ENCODE results near the gene ISOC1.

ISOC1 gene

GRCh38 chr5:129094924-129095899 is 663 bp downstream of the ISOC1 start:
- DNase-seq (ENCODE audit: low spot score): peak; percentile 29

- no peak for DNase-seq (ENCODE audit: low spot score)
Measured at GRCh38 chr5:129096382-129096991, 1.9 kb downstream of the ISOC1 start.

DNA sequence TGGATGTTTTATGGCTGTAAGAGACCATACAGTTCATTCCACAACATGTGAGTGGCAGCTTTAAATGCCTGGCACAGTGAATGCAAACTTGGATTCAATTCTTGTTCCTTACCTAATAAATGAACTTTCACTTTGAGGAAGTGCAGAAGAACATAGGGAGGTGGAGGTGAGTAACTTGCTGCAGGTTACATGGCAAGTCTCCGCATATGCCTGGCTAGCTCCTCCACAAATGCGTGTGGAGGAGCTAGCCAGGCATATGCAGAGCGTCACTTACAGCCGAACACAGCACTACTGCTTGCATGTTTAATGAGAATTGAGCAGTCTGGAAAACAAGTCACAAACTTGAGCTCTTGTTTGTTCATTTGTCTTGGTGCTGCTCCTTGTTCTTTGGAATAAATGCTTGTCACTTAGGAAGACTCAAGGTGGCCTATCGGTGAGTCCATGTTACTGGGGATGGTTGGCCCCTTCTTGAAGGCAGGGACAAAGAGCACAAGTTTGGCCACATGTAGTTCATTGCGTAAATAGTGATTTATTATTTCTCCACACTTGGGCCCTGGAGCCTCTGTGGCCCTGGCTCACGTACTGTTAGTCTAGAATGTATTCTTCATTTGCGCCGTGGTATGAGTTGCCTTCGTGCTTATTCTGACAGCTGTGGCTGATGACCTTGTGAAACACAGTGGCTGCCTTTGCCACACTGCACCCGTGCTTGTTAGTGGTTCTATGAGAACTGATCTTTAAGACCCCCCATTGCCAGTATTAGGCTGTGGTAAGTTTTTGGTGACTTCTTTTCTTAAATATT is 3.1 kb downstream of the ISOC1 start:
- DNase-seq (ENCODE audit: low spot score): no peak

DNA sequence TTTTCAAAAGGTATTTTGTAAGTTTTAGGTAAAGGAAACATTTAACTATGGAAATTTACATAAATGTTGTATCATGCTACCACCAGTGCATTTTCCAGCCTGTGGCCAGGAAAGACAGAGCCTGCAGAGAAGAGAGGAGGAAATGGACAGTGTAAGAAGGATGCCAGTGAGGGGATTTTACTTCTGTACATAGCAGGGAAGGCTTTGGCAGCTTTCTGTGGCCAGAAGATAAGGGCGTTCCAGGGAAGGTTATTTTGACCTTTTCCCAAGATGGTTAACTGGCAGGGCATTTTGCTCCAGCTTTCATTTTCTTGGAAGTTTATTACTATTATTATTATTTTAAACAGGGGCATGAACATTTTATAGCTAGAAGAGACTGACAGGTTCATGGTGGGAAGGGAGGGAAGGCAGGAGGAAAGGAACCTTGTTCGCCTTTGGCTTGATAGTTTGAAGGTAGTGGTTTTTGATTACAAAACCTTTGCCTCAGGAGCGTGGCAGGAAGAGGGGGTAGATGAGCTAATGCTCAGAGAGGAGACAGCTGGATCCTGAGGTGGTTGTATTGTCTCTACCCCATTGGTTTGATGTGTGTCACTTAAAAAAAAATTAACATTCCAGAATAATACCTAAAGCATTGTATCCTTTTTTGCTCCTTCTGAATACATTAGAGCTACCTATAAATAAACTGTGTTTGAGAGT is 4.1 kb downstream of the ISOC1 start:
- DNase-seq (ENCODE audit: low spot score): no peak

GRCh38 chr5:129099184-129099569 is 4.6 kb downstream of the ISOC1 start:
- DNase-seq (ENCODE audit: low spot score): no peak

DNA sequence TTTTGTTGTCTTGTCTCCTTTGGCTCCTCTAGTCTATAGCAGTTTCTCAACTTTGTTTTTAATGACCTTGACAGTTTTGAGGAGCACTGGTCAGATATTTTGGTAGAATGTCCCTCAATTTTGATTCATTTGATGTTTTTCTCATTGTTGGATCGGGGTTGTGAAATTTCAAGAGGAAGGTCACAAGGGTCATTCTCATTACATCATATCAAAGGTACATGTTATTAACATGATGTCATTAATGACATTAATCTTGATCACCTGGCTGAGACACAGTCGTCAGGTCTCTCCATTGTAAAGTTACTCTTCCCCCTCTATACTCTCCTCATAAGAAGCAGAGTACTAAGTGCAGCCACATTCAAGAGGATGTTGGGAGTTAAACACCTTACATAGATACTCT is 7.2 kb downstream of the ISOC1 start:
- DNase-seq (ENCODE audit: low spot score): no peak

DNA sequence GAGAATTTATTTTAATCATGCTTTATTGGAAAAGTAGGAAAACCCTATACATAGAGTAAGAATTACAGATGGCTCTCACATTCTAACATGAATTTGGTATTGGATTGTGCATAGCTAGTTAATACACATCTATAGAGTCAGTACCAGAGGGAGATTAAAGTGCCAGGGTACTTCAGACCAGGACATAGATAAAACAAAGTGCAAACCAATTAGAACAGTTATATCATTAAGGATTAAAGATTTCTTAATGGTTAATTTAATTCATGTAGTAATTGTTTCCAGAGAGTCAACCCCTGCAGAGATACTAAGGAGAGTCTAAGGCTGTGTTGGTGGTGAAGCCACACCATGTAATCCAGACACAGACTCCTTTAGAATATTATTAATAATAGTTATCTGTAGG is 8.8 kb downstream of the ISOC1 start:
- DNase-seq (ENCODE audit: low spot score): no peak

DNA sequence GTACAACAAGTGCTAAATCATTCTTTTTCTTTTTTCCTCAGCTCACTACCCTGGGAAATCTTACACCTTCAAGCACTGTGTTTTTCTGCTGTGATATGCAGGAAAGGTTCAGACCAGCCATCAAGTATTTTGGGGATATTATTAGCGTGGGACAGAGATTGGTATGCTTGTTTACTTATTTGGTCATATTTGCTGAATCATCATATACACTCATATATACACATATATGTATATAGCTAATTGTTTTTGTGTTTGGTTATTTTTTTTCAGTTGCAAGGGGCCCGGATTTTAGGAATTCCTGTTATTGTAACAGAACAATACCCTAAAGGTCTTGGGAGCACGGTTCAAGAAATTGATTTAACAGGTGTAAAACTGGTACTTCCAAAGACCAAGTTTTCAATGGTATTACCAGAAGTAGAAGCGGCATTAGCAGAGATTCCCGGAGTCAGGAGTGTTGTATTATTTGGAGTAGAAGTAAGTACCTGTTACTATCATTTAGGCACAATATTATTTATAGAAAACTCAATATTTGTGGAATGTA is 10.4 kb downstream of the ISOC1 start:
- no peak for DNase-seq (ENCODE audit: low spot score)

GRCh38 chr5:129107637-129108036 is 13.1 kb downstream of the ISOC1 start:
- no peak for DNase-seq (ENCODE audit: low spot score)

GRCh38 chr5:129110742-129111141 is 16.2 kb downstream of the ISOC1 start:
- no peak for DNase-seq (ENCODE audit: low spot score)

DNA sequence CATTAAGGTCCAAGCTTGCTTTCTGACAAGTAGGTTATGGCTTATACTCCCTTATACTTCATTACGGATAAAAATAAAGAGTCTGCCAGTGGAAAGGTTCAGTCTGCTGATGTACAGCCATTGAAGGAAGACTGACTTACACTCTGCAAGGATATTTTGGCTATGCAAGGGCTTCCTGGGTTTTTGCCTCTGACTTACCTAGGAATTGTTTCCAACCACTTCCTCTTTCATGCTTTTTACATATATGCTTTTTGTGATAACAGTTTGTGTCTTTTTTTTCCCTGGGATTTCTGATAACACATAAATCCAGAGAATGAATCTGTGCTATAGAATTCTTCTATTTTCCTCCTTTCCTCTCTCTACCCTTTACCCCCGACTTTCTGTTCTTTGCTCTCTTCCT is 16.8 kb downstream of the ISOC1 start:
- DNase-seq (ENCODE audit: low spot score): no peak

GRCh38 chr5:129112295-129112694 is 17.7 kb downstream of the ISOC1 start:
- DNase-seq (ENCODE audit: low spot score): no peak

DNA sequence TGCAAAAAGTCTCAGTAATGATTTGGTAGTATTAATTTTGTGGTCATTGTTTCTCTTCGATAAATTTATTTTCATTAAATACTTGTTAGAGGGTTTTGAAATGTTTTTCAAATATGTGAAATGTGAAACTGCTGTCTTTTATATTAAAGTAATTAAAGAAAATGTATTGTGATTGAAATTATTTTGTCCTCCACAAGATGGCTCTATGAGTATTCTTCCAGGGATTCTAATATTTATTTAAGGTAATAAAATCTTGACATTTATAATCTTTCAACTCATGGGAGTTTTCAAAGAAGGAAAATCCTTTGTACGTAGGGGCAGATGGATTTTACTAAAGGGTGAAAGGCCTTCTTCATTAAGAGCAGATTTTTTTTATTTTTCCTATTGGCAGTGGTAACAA is 19.3 kb downstream of the ISOC1 start:
- DNase-seq (ENCODE audit: low spot score): no peak

- DNase-seq (ENCODE audit: low spot score): no peak
Measured at GRCh38 chr5:129114539-129115193, 20.1 kb downstream of the ISOC1 start.

- DNase-seq (ENCODE audit: low spot score): no peak
Measured at GRCh38 chr5:129115680-129116079, 21.1 kb downstream of the ISOC1 start.

- no peak for DNase-seq (ENCODE audit: low spot score)
Measured at GRCh38 chr5:129116797-129117196, 22.2 kb downstream of the ISOC1 start.

DNA sequence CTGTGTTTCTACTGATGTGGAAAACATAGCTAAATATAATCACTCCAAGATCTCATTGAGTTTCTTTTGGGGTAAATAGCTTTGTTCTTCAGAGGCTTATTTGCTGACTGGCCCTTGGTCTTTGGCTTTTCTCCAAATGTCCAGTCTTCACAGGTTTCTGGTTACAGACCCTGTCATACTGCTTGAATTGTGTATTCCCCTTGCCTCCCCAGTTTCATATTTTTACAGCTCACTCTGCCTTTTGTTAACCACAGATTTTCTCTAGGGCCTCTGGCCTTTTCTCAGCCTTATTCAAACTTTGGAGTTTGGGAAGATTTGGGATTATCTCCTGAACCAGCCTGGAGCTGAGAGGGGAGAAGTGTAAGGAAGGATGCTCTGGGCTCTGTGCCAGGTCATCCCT is 23.9 kb downstream of the ISOC1 start:
- no peak for DNase-seq (ENCODE audit: low spot score)

DNA sequence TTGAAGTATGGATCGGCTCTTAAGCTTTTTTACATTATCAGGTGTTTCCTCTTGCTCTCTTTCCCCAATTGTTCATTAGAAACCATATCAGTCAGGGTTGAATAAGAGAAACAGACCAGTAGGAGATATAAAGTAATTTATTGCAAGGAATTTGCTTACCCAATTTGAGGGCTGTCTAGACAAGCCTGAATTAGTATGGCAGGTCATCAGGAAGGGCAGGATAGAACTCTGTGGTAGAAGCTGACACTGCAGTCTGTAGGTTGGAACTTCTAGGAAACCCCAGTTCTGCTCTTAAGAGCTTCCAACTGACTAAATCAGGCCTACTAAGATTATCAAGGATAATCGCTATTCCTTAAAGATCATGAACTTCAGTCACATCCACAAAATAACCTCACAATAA is 24.3 kb downstream of the ISOC1 start:
- DNase-seq (ENCODE audit: low spot score): no peak

GRCh38 chr5:129120158-129120581 is 25.6 kb downstream of the ISOC1 start:
- DNase-seq (ENCODE audit: low spot score): no peak

GRCh38 chr5:129122560-129122959 is 28.0 kb downstream of the ISOC1 start:
- no peak for DNase-seq (ENCODE audit: low spot score)

GRCh38 chr5:129124608-129125007 is 30.1 kb downstream of the ISOC1 start:
- DNase-seq (ENCODE audit: low spot score): no peak
